SKM-1 treated with dmso at 0.1 percent for 144 hours (cell line): ENCODE results near the gene STAG3.
"Not testable (repeated sequence)": the region's sequence is repeated elsewhere in the genome, so short reads cannot be mapped to it uniquely, and the experiment has no call there.

Source experiments
- DNase-seq: peaks from one replicate; lab custom pipeline; 2025; ENCODE audit not compliant: unreplicated experiment; lab: John Stamatoyannopoulos, UW

Gene STAG3

GRCh38 chr7:100171840-100172239, 5.9 kb upstream of the STAG3 start:
- no peak for DNase-seq

- DNase-seq: no peak
Measured at GRCh38 chr7:100173806-100174495, 3.8 kb upstream of the STAG3 start.

- DNase-seq: no peak
Measured at GRCh38 chr7:100174582-100174981, 3.1 kb upstream of the STAG3 start.

- no peak for DNase-seq
Measured at GRCh38 chr7:100175296-100175935, 2.3 kb upstream of the STAG3 start.

- DNase-seq: no peak
Measured at GRCh38 chr7:100176096-100177044, 1.3 kb upstream of the STAG3 start.

- not testable (repeated sequence) for DNase-seq
Measured at GRCh38 chr7:100180084-100180483, 2.4 kb downstream of the STAG3 start.

GRCh38 chr7:100182616-100183015, 4.9 kb downstream of the STAG3 start:
- DNase-seq: not testable (repeated sequence)

GRCh38 chr7:100183090-100183489, 5.4 kb downstream of the STAG3 start:
- DNase-seq: not testable (repeated sequence)

- DNase-seq: no peak
Measured at GRCh38 chr7:100185726-100186125, 8.0 kb downstream of the STAG3 start.

GRCh38 chr7:100189061-100189460, 11.3 kb downstream of the STAG3 start:
- DNase-seq: no peak

GRCh38 chr7:100190048-100190711, 12.5 kb downstream of the STAG3 start:
- no peak for DNase-seq

GRCh38 chr7:100191775-100192174, 14.1 kb downstream of the STAG3 start:
- DNase-seq: peak; percentile 39

GRCh38 chr7:100192281-100192862, 14.7 kb downstream of the STAG3 start:
- not testable (repeated sequence) for DNase-seq

GRCh38 chr7:100192969-100193368, 15.3 kb downstream of the STAG3 start:
- DNase-seq: no peak

- DNase-seq: no peak
Measured at GRCh38 chr7:100195222-100195621, 17.5 kb downstream of the STAG3 start.

GRCh38 chr7:100195901-100196322, 18.2 kb downstream of the STAG3 start:
- DNase-seq: not testable (repeated sequence)

GRCh38 chr7:100198266-100198665, 20.5 kb downstream of the STAG3 start:
- DNase-seq: no peak

GRCh38 chr7:100200693-100201092, 23.0 kb downstream of the STAG3 start:
- DNase-seq: no peak

GRCh38 chr7:100204454-100204853, 26.7 kb downstream of the STAG3 start:
- DNase-seq: no peak

- no peak for DNase-seq
Measured at GRCh38 chr7:100208911-100209408, 31.2 kb downstream of the STAG3 start.
